CD4-positive, alpha-beta T cell treated with Interleukin-17A for 1 hour (primary cell): Measurements from ENCODE around the gene ALG6.
A peak's percentile ranks its signal among the peaks of the same experiment; 100 is the strongest.

ENCODE experiments used
- DNase-seq: peaks from one replicate; pipeline ENCODE4 v3.0.0-alpha.2; 2020

ALG6 gene

DNA sequence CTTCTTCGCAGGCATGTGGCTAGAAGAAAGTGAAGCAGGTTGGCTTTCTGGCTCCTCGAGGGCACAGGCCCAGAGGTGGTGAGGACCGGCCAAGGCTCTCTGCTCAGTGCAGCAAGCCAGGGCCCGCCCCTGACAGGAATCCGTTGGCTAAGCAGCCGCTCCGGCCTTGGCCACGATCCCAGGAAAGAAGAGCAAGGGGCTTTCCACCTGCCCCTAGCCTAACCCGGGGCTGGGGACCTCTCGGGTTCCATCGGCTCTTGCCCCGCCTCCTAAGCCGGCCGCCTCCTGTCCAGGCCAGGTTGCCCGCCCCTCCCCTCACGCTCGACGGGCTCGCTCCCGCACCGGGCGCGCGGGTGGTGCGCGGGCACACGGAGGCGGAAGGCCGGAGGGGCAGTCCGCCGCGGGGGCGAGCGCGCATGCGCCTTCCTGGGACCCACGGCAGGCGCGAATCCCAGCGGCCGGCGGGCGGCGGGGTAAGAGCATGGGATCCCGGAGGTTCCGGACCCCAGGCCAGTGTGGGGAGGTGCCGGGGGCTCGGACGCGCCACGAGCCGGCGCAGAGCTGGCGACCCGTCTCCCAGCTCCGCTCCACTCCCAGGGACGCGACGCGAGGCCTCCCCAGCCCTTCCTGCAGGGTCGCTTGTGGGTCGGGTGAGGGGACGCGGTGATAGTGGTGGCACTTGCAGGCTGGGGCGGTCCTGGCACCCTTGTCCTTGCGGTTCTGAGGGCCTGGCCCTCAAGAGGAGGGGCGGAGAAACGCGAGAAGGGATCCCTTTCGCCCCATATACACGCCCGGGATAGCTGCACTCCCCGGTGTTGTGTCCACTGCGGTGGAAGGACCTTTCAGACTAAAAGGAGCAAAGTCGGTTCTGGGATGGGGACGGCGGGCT lies at the start of gene ALG6:
Gene ALG6, plus strand, starts transcription at position 413 of the 889 bp plus-strand sequence. CDS start 3,351 bp downstream, outside the sequence.
- peak; percentile 90 for DNase-seq

GRCh38 chr1:63317817-63318152 lies 49.6 kb upstream of the ALG6 start:
- DNase-seq = no peak

GRCh38 chr1:63318201-63318979 lies 49.0 kb upstream of the ALG6 start:
- DNase-seq = no peak

- no peak for DNase-seq
Observed at GRCh38 chr1:63319046-63320021, 48.1 kb upstream of the ALG6 start.

- no peak for DNase-seq
Observed at GRCh38 chr1:63320022-63320721, 47.3 kb upstream of the ALG6 start.

DNA sequence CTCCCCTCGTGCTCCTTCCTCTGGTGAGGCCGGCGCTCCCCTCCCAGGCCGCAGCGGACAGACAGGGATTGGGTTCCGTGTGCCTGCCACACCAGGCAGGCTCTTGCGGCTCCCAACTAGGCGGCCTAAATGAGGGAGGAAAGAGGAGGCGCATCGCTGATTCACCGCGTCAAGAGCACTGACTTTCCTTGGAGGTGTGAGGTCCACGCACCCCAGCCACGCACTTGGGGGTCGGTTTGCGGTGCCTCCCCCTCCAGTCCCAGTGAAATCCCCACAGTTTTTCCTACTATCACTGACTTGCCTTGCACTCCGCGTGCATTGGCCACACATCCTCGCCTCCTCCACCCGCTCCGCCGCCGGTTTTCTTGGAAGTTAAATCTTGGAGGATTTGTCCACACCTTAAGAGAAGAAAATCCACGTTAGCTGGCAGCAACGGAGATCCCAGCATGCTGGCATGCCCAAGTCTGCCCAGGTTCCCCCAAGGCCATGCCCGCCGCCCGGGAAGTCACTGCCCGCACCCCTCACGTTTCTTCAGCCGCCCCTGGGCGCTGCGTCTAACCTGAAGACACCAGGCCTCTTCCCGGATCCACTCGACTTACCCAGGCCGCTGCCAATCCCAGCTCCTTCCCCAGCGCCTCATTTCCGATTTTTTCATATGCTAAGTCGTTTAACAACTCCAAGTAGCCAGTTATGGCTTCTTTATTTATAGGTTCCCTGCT lies 46.2 kb upstream of the ALG6 start:
- no peak for DNase-seq

- DNase-seq = no peak
Observed at GRCh38 chr1:63321785-63322113, 45.7 kb upstream of the ALG6 start.

GRCh38 chr1:63322114-63322943 lies 45.1 kb upstream of the ALG6 start, which contains the start of gene FOXD3:
FOXD3 (plus strand) TSS chr1:63322567; CDS start chr1:63323059, 492 bp downstream.
- DNase-seq = peak; percentile 22

- peak; percentile 50 for DNase-seq
Observed at GRCh38 chr1:63322944-63323864, 44.2 kb upstream of the ALG6 start.

- no peak for DNase-seq
Observed at GRCh38 chr1:63323865-63324778, 43.3 kb upstream of the ALG6 start.

DNA sequence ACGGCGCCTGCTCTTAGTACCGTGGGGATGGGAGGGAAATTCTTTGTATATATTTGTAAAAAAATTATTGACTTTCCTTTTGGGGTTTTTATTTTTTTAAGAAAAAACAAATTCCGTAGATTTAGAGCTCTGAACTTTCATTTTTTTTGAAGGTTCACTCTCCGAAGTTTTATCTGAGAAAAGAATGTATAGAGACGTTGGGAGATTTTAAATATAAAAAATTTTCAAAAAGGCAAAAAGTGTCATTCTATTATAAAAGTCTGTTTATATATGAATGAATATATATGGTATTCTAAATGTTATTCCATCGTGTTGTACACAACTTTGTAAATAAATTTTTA lies 42.7 kb upstream of the ALG6 start:
- no peak for DNase-seq

GRCh38 chr1:63325279-63325985 lies 42.0 kb upstream of the ALG6 start:
- DNase-seq = no peak

GRCh38 chr1:63326106-63326472 lies 41.3 kb upstream of the ALG6 start:
- DNase-seq = no peak

- DNase-seq = no peak
Observed at GRCh38 chr1:63326473-63327380, 40.7 kb upstream of the ALG6 start.

GRCh38 chr1:63327417-63328054 lies 39.9 kb upstream of the ALG6 start:
- DNase-seq = peak; percentile 44

DNA sequence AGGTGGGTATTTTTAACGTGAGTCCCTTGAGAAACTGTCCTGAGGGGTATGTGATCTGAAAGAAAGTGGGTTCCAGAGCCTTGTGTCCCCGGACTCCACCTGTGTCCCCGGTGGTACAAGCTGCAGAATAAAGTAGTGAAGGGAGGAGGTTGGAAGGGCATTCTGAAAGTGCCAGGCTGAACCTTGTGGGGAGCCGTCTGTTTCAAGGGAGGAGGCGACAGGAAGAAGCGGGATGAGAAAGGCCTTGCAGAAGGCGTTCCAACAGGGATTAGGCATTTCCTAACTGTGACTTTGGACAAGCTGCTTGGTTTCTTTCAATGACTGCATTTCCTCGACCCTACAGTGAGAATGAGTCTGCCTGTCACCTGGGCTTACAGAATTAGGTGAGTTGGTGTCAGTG lies 39.3 kb upstream of the ALG6 start:
- no peak for DNase-seq
